Sigmoid colon (tissue), 3 donors: ENCODE measurements around the gene ERGIC3.

Source experiments
- CTCF ChIP-seq, 4 experiments: fragments of 450-650 bp in 3 of 4; fragments of 200-600 bp in 1 of 4; IDR thresholded peaks; one replicate each; pipeline ENCODE4 v1.5.1; 2016 to 2019; ENCODE audit warnings: antibody characterized with exemption in 4 of 4, mild to moderate bottlenecking in 3 of 4, moderate library complexity in 2 of 4
- POLR2A ChIP-seq, 2 donors: fragments of 450-650 bp; IDR thresholded peaks; one replicate each; pipeline ENCODE4 v1.6.1; 2016; ENCODE audit warnings: antibody characterized with exemption in 2 of 2, mild to moderate bottlenecking in 2 of 2, moderate library complexity in 2 of 2

DNA sequence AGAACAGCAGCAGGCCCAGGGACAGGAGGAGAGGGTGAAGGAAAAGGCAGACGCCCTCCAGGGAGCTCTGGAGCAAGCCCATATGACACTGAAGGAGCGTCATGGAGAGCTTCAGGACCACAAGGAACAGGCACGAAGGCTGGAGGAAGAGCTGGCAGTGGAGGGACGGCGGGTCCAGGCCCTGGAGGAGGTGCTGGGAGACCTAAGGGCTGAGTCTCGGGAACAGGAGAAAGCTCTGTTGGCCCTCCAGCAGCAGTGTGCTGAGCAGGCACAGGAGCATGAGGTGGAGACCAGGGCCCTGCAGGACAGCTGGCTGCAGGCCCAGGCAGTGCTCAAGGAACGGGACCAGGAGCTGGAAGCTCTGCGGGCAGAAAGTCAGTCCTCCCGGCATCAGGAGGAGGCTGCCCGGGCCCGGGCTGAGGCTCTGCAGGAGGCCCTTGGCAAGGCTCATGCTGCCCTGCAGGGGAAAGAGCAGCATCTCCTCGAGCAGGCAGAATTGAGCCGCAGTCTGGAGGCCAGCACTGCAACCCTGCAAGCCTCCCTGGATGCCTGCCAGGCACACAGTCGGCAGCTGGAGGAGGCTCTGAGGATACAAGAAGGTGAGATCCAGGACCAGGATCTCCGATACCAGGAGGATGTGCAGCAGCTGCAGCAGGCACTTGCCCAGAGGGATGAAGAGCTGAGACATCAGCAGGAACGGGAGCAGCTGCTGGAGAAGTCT is 37.9 kb upstream of the ERGIC3 start:
- TF ChIP-seq CTCF (IDR thresholded peaks at IDR 0.05) (no peak), POLR2A (IDR thresholded peaks at IDR 0.05) (no peak)
